B cell (primary cell): ENCODE measurements around the gene KLRF2.

Source experiments
- CTCF ChIP-seq: fragments of 200-600 bp; IDR thresholded peaks from one replicate; pipeline ENCODE4 v1.8.0; 2022; ENCODE audit warnings: antibody characterized with exemption, mild to moderate bottlenecking
- EZH2 ChIP-seq: IDR thresholded peaks from 2 replicates; pipeline ENCODE4 v1.6.1; 2012; ENCODE audit warnings: borderline replicate concordance, low read depth, mild to moderate bottlenecking, moderate library complexity, low read length; ENCODE audit not compliant: insufficient read depth, poor library complexity, severe bottlenecking

GRCh38 chr12:9851927-9852326 is 29.4 kb upstream of the KLRF2 start:
- TF ChIP-seq CTCF (no peak), EZH2 (no peak)
